Measurements from ENCODE around the gene SLC25A12.

DNA sequence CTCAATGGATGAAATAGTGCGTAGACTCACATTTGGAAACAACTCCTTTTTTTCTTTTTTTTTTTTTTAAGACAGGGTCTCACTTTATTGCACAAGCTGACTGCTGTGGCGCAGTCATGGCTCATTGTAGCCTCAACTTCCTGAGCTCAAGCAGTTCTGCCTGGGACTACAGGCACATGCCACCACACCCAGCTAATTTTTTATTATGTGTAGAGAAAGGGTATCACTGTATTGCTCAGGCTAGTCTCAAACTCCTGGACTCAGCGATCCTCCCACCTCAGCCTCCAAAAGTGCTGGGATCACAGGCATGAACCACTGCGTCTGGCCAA lies 45.7 kb upstream of the SLC25A12 start:
- TF ChIP-seq EZH2phosphoT487 (IDR thresholded peaks at IDR 0.05; ENCODE audit: borderline replicate concordance, low read length) = no peak
- TF ChIP-seq, protein P1, sequence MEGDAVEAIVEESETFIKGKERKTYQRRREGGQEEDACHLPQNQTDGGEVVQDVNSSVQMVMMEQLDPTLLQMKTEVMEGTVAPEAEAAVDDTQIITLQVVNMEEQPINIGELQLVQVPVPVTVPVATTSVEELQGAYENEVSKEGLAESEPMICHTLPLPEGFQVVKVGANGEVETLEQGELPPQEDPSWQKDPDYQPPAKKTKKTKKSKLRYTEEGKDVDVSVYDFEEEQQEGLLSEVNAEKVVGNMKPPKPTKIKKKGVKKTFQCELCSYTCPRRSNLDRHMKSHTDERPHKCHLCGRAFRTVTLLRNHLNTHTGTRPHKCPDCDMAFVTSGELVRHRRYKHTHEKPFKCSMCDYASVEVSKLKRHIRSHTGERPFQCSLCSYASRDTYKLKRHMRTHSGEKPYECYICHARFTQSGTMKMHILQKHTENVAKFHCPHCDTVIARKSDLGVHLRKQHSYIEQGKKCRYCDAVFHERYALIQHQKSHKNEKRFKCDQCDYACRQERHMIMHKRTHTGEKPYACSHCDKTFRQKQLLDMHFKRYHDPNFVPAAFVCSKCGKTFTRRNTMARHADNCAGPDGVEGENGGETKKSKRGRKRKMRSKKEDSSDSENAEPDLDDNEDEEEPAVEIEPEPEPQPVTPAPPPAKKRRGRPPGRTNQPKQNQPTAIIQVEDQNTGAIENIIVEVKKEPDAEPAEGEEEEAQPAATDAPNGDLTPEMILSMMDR (IDR thresholded peaks at IDR 0.05; ENCODE audit: low read depth, low read length, poor library complexity, severe bottlenecking) = no peak
